Esophagus squamous epithelium (tissue), 5 donors: ENCODE data around the gene ARF1. TPM values are rescaled to one million over a fixed set of nuclear protein-coding genes. Genes with fewer than 3 reads are reported as not detected.

Experiments
- DNase-seq: peaks from one replicate; lab custom pipeline; 2025; lab: John Stamatoyannopoulos, UW
- H3K27ac ChIP-seq, 4 donors: fragments of 200-600 bp; sonication (generic); one replicate each; pipeline ENCODE4 v1.5.1; 2016 to 2019; ENCODE audit warnings: mild to moderate bottlenecking in 1 of 4
- H3K27me3 ChIP-seq, 4 donors: fragments of 200-600 bp; sonication (generic); 1 replicate in 3 of 4; 2 replicates in 1 of 4; pipeline versions ENCODE4 v1.5.1 to v1.6.0; 2017 to 2021; ENCODE audit warnings: antibody characterized with exemption in 1 of 4
- H3K36me3 ChIP-seq, 3 donors: fragments of 200-600 bp; sonication (generic); one replicate each; pipeline ENCODE4 v1.5.1; 2016 to 2019
- H3K4me1 ChIP-seq, 3 donors: fragments of 200-600 bp; sonication (generic); one replicate each; pipeline ENCODE4 v1.5.1; 2017 to 2019
- H3K4me3 ChIP-seq, 4 donors: fragments of 200-600 bp; sonication (generic); 1 replicate in 3 of 4; 2 replicates in 1 of 4; pipeline ENCODE4 v1.5.1; 2016 to 2019; ENCODE audit warnings: mild to moderate bottlenecking in 2 of 4, moderate library complexity in 1 of 4
- H3K9me3 ChIP-seq, 3 donors: fragments of 200-600 bp; sonication (generic); one replicate each; pipeline ENCODE4 v1.5.1; 2016 to 2019
- CTCF ChIP-seq, 6 experiments: fragments of 450-650 bp in 4 of 6; fragments of 200-600 bp in 2 of 6; sonication (generic) in 2 of 6; IDR thresholded peaks; one replicate each; pipeline ENCODE4 v1.5.1; 2016 to 2019; ENCODE audit warnings: antibody characterized with exemption in 6 of 6, mild to moderate bottlenecking in 4 of 6, moderate library complexity in 4 of 6
- POLR2A ChIP-seq, 4 donors: fragments of 450-650 bp; IDR thresholded peaks; one replicate each; pipeline ENCODE4 v1.6.1; 2017; ENCODE audit warnings: antibody characterized with exemption in 4 of 4, mild to moderate bottlenecking in 4 of 4, moderate library complexity in 3 of 4
- WGBS, 2 donors: methylation state at CpG; one replicate each; pipeline ENCODE4 v1.1.5; 2018; 5-methylcytosine and 5-hydroxymethylcytosine counted together
- intact Hi-C: fragments of 100-400 bp; cut with DNase I; formaldehyde crosslinking; loops from one replicate; pipeline ENCODE4 v1.15.0; 2022
- total RNA-seq, 4 donors: library from RNA; depleted of rRNA; stranded (reverse); fragments of >200 nt; gene quantifications; one replicate each; pipeline ENCODE4 v1.1.0, GENCODE V29; 2016
- donor health status: DM: yes; HTN: yes; CAD: no.

Gene ARF1
- total RNA-seq, 4 donors from 2014 or later: 279 to 327 (median 319) TPM

GRCh38 chr1:228093050-228093906 is 10.8 kb downstream of the ARF1 start:
- intact Hi-C loops: no loop called here
- H3K36me3 ChIP-seq: peaks cover 18 to 50% (median 19%) of the 10 kb centered on the region in 3 donors

DNA sequence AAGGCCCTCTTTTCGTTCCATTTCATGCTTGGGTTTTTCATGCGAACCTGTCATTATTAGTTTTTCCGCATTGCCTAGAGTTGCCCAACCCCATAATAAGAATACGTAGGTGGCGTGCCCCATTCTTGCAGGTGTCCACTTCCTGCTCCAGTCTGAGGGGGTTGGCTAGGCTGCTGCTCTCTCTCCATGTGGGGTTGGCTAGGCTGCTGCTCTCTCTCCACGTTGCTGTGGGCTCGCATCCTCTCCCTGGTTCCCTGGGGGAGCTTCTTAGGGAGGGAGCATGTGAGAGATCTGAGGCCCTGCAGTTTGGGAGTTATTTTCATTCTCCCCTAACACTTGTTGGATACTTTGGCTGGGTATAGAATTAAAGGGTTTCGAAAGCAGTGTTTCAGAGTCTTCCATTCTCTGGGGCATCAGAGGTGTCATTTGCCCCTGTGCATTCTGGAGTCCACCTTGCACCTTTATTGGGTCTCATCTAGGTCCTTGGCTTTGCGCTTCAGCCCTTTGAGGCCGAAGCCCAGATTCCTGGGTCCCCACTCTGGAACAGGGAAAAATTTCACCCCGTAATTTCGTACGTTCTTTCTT is 12.0 kb downstream of the ARF1 start:
- Histone ChIP-seq H3K27me3 (no peaks in the 10 kb centered on the region), H3K4me1 (peaks cover 37 to 71% (median 43%) of the 10 kb centered on the region in 3 donors), H3K36me3 (peaks cover 26 to 56% (median 27%) of the 10 kb centered on the region in 3 donors), H3K4me3 (no peak overlapping the region), H3K9me3 (peaks cover 0 to 12% (median 10%) of the 10 kb centered on the region in 3 donors), H3K27ac (no peak overlapping the region)
- no peak for DNase-seq
- WGBS, 2 donors: 85 to 93% methylated on average over 10 to 13 of the region's 13 CpGs
- TF ChIP-seq POLR2A (IDR thresholded peaks at IDR 0.05): no peak
- no peak for TF ChIP-seq CTCF (IDR thresholded peaks at IDR 0.05)
- intact Hi-C loops: no loop called here

More at GRCh38 chr1:228093050-228093906, 10.8 kb downstream of the ARF1 start:
- H3K4me3 ChIP-seq: no peak overlapping the region
- no peaks in the 10 kb centered on the region for H3K27me3 ChIP-seq
- H3K4me1 ChIP-seq: peaks cover 50 to 78% (median 56%) of the 10 kb centered on the region in 3 donors
- H3K27ac ChIP-seq: peak overlapping the region; percentile 32 to 100 (median 57)
- DNase-seq: no peak
- WGBS, 2 donors: 77 to 80% methylated on average over 17 to 19 of the region's 20 CpGs
- TF ChIP-seq CTCF (IDR thresholded peaks at IDR 0.05): peak in 2 of 6 experiments; percentile 4 to 11
- no peak for TF ChIP-seq POLR2A (IDR thresholded peaks at IDR 0.05)
- H3K9me3 ChIP-seq: peaks cover 0 to 12% (median 10%) of the 10 kb centered on the region in 3 donors

DNA sequence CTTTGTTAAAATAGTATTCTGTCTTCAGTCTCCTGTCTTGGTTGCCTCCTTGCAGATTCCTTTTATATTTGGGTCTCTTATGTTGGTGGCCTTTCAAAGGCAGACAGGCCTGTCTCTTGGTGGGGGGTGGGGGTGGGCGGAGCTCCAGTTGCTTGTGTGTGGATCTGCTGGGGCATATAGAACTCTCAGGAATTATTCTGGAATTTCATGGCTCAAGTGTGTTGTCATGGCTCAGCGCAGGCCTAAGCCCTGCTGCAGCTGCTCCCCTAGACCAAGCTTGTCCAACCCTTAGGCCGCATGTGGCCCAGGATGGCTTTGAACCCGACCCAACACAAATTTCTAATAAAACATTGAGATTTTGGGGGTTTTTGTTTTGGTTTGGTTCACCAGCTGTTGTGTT is 12.7 kb downstream of the ARF1 start:
- 92 to 100% methylated on average over 2 of the region's 4 CpGs for WGBS, 2 donors
- Histone ChIP-seq H3K4me3 (no peak overlapping the region), H3K27ac (no peak overlapping the region), H3K36me3 (peaks cover 29 to 62% (median 33%) of the 10 kb centered on the region in 3 donors), H3K9me3 (peaks cover 0 to 12% (median 10%) of the 10 kb centered on the region in 3 donors), H3K4me1 (peaks cover 31 to 71% (median 37%) of the 10 kb centered on the region in 3 donors), H3K27me3 (no peaks in the 10 kb centered on the region)
- DNase-seq: no peak
- TF ChIP-seq CTCF (IDR thresholded peaks at IDR 0.05): no peak
- TF ChIP-seq POLR2A (IDR thresholded peaks at IDR 0.05): no peak
- intact Hi-C loops: no loop called here

DNA sequence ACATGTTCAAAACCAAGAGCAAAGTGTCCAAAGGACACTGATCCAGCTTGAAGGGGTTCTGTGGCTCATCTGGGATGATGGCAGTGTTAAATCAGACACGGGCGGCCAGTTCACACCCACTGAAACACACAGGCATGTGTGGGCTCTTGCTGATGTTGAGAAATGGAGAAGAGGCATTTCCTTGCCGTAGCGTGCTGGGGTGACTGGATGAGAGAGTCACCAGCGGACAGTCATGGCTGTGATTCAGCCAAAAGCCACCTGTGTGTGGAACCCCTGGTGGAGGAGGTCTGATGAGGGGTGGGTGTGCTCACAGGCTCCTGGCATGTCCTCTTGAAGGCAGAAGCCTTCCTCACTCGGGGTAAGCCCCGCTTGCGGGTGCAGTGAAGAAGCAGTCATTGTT is 13.4 kb downstream of the ARF1 start:
- Histone ChIP-seq H3K27me3 (no peaks in the 10 kb centered on the region), H3K4me3 (no peak overlapping the region), H3K4me1 (peaks cover 23 to 71% (median 29%) of the 10 kb centered on the region in 3 donors), H3K9me3 (peaks cover 0 to 12% (median 10%) of the 10 kb centered on the region in 3 donors), H3K27ac (no peak overlapping the region), H3K36me3 (peaks cover 30 to 70% (median 33%) of the 10 kb centered on the region in 3 donors)
- intact Hi-C loops: no loop called here
- TF ChIP-seq CTCF (IDR thresholded peaks at IDR 0.05) (no peak), POLR2A (IDR thresholded peaks at IDR 0.05) (no peak)
- no peak for DNase-seq
- 76 to 95% methylated on average over 5 to 6 of the region's 8 CpGs for WGBS, 2 donors
